Stomach (tissue), 4 donors: ENCODE data around the gene SGCA.

Experiments used
- CTCF ChIP-seq, 7 experiments: fragments of 450-650 bp in 4 of 7; fragments of 200-600 bp in 3 of 7; sonication (generic) in 3 of 7; IDR thresholded peaks; one replicate each; pipeline ENCODE4 v1.5.1; 2016 to 2019; ENCODE audit warnings: antibody characterized with exemption in 7 of 7, control low read depth in 2 of 7, mild to moderate bottlenecking in 1 of 7
- EP300 ChIP-seq: sonication (generic); formaldehyde crosslinking; IDR thresholded peaks from one replicate; pipeline ENCODE4 v1.6.1; 2017; ENCODE audit warnings: antibody characterized with exemption
- POLR2A ChIP-seq, 4 donors: fragments of 450-650 bp; IDR thresholded peaks; one replicate each; pipeline ENCODE4 v1.6.1; 2016; ENCODE audit warnings: antibody characterized with exemption in 4 of 4, control low read depth in 2 of 4, mild to moderate bottlenecking in 1 of 4, moderate library complexity in 1 of 4

- TF ChIP-seq CTCF (IDR thresholded peaks at IDR 0.05): no peak
- TF ChIP-seq EP300: no peak
- TF ChIP-seq POLR2A (IDR thresholded peaks at IDR 0.05): no peak
These were observed 17.7 kb downstream of the SGCA start for GRCh38 chr17:50183421-50183994.
